GM21515 (cell line): ENCODE results near the gene GPER1.
"Not testable (repeated sequence)": the region's sequence is repeated elsewhere in the genome, so short reads cannot be mapped to it uniquely, and the experiment has no call there.

Experiments
- ATAC-seq: cut with Tn5 transposase; IDR thresholded peaks from one replicate; pipeline ENCODE4 v1.9.1; 2021; ENCODE audit not compliant: unreplicated experiment

Gene GPER1

GRCh38 chr7:1140476-1141104, 52.7 kb downstream of the GPER1 start:
- ATAC-seq = no peak

- no peak for ATAC-seq
Measured at GRCh38 chr7:1141651-1142050, 53.7 kb downstream of the GPER1 start.

GRCh38 chr7:1142051-1142635, 54.2 kb downstream of the GPER1 start:
- ATAC-seq = no peak

- not testable (repeated sequence) for ATAC-seq
Measured at GRCh38 chr7:1143031-1143430, 55.1 kb downstream of the GPER1 start.
